ENCODE results near the gene PRKCQ. TPM values are rescaled to one million over a fixed set of nuclear protein-coding genes. Genes with fewer than 3 reads are reported as not detected.

Gene PRKCQ
- total RNA-seq, 1 experiment from 2014 or later: 12.1 TPM

- H3K14ac ChIP-seq (ENCODE audit: insufficient read depth, low read length): no peak overlapping the region
- H3K9me3 ChIP-seq (ENCODE audit: control insufficient read depth, low read depth, low read length): no peaks in the 10 kb centered on the region
- H4K8ac ChIP-seq (replicated peaks; ENCODE audit: insufficient read length, low read depth, low read length): no peak overlapping the region
- no peak overlapping the region for H3K4ac ChIP-seq (ENCODE audit: low read depth, low read length)
- no peak overlapping the region for H4K91ac ChIP-seq (ENCODE audit: insufficient read length, low read depth, low read length)
- no peak overlapping the region for H2BK120ac ChIP-seq (ENCODE audit: low read depth, low read length, poor library complexity, severe bottlenecking)
- H3K9ac ChIP-seq (ENCODE audit: extremely low read depth, insufficient read length, low read length): no peak overlapping the region
- H3K36me3 Mint-ChIP-seq (ENCODE audit: insufficient read depth in 1 of 3, low read depth in 3 of 3): no peaks in the 10 kb centered on the region
- no peak overlapping the region for H2BK15ac ChIP-seq (ENCODE audit: low read depth, low read length)
- H3K4me3 Mint-ChIP-seq: no peak overlapping the region
- no CpG with 5 or more reads among the region's 4 CpGs for WGBS (ENCODE audit: extremely low coverage, insufficient read length, low lambda C conversion rate)
- DNase-seq: no peak
- no peak overlapping the region for H2AK5ac ChIP-seq (ENCODE audit: insufficient read length, low read length)
- H3K4me1 ChIP-seq (ENCODE audit: insufficient read depth, low read length): peaks cover 13% of the 10 kb centered on the region; the same call in 1 of the 2 replicates
- H3K4me2 ChIP-seq (ENCODE audit: insufficient read depth, insufficient read length, low read length): no peak overlapping the region
- no peak overlapping the region for H3K18ac ChIP-seq (ENCODE audit: insufficient read length, low read depth, low read length)
- no peak overlapping the region for H3K27ac ChIP-seq (ENCODE audit: insufficient read length, low read depth, low read length)
- no peaks in the 10 kb centered on the region for H3K23me2 ChIP-seq (ENCODE audit: insufficient read length, low read depth, low read length, poor library complexity, severe bottlenecking)
- no peak overlapping the region for H3K56ac ChIP-seq (ENCODE audit: insufficient read length, low read depth, low read length)
- no peak overlapping the region for H2BK5ac ChIP-seq (ENCODE audit: insufficient read length, low read length)
- H3K79me2 ChIP-seq (ENCODE audit: insufficient read depth, low read length): no peaks in the 10 kb centered on the region
- no peak for TF ChIP-seq CTCF (conservative IDR thresholded peaks at IDR 0.05)
- H3K9me3 Mint-ChIP-seq: no peaks in the 10 kb centered on the region
- no peak overlapping the region for H2BK20ac ChIP-seq (ENCODE audit: low read depth, low read length, poor library complexity, severe bottlenecking)
- H3K27ac Mint-ChIP-seq: no peak overlapping the region; a peak in 1 of 7 replicates
- H2AFZ ChIP-seq (ENCODE audit: low read length): no peak overlapping the region
- H4K20me1 ChIP-seq (ENCODE audit: control insufficient read depth, insufficient read depth, insufficient read length): no peaks in the 10 kb centered on the region
- peaks cover 52 to 67% of the 10 kb centered on the region in 2 experiments for H3K4me1 Mint-ChIP-seq
- no peak overlapping the region for H4K5ac ChIP-seq (ENCODE audit: insufficient read length, low read depth, low read length)
- H3K27me3 ChIP-seq (ENCODE audit: insufficient read depth, low read length): no peaks in the 10 kb centered on the region
- H3K79me1 ChIP-seq (ENCODE audit: insufficient read depth, low read depth, low read length, poor library complexity, severe bottlenecking): no peaks in the 10 kb centered on the region
- no peak overlapping the region for H3T11ph ChIP-seq (ENCODE audit: low read length)
- no peaks in the 10 kb centered on the region; the same call in 1 of the 2 replicates for H3K27me3 Mint-ChIP-seq (ENCODE audit: low read depth)
- no peak overlapping the region for H3K23ac ChIP-seq (ENCODE audit: insufficient read length, low read depth, low read length)
- H2BK12ac ChIP-seq (ENCODE audit: insufficient read length, low read depth, low read length): no peak overlapping the region
These were observed 45.4 kb upstream of the PRKCQ start for GRCh38 chr10:6625428-6625827.
